Right lobe of liver (tissue), 6 donors: ENCODE results near the gene DEFB132. TPM values are rescaled to one million over a fixed set of nuclear protein-coding genes. Genes with fewer than 3 reads are reported as not detected.

Experiments used
- ATAC-seq, 4 donors: fragments of 200-7000 bp; cut with Tn5 transposase; one replicate each; pipeline ENCODE4 v1.9.1; 2020; ENCODE audit warnings: mild to moderate bottlenecking in 4 of 4, moderate library complexity in 4 of 4
- DNase-seq, 3 donors: peaks; one replicate each; pipeline ENCODE4 v3.0.0-alpha.2; 2020
- H3K27ac ChIP-seq, 3 donors: fragments of 200-600 bp; one replicate each; pipeline ENCODE4 v1.8.0; 2022
- H3K27me3 ChIP-seq, 2 donors: fragments of 200-600 bp; one replicate each; pipeline ENCODE4 v1.8.0; 2022
- H3K36me3 ChIP-seq, 4 donors: fragments of 200-600 bp; sonication (generic) in 1 of 4; one replicate each; pipeline versions ENCODE4 v1.5.1 to v1.8.0; 2017 to 2022; ENCODE audit warnings: control low read depth in 1 of 4
- H3K4me1 ChIP-seq, 4 donors: fragments of 200-600 bp; sonication (generic) in 1 of 4; one replicate each; pipeline versions ENCODE4 v1.5.1 to v1.8.0; 2017 to 2022; ENCODE audit warnings: control low read depth in 1 of 4
- H3K4me3 ChIP-seq, 3 donors: fragments of 200-600 bp; one replicate each; pipeline ENCODE4 v1.8.0; 2022
- H3K9me3 ChIP-seq, 4 donors: fragments of 200-600 bp; sonication (generic) in 1 of 4; one replicate each; pipeline versions ENCODE4 v1.5.1 to v1.8.0; 2017 to 2022; ENCODE audit warnings: control low read depth in 1 of 4
- CTCF ChIP-seq, 4 donors: fragments of 200-600 bp in 3 of 4; fragments of 450-650 bp in 1 of 4; IDR thresholded peaks; one replicate each; pipeline versions ENCODE4 v1.5.1 to v1.8.0; 2016 to 2022; ENCODE audit warnings: antibody characterized with exemption in 4 of 4, mild to moderate bottlenecking in 2 of 4
- POLR2A ChIP-seq: fragments of 450-650 bp; IDR thresholded peaks from one replicate; pipeline ENCODE4 v1.6.1; 2017; ENCODE audit warnings: antibody characterized with exemption, mild to moderate bottlenecking
- WGBS: methylation state at CpG from one replicate; pipeline ENCODE4 v1.1.6; 2018; ENCODE audit warnings: low coverage, low lambda C conversion rate; ENCODE audit not compliant: insufficient coverage; ENCODE audit errors: missing lambda C conversion rate; 5-methylcytosine and 5-hydroxymethylcytosine counted together
- intact Hi-C, 2 donors: fragments of 100-400 bp; cut with DNase I; formaldehyde crosslinking; loops; one replicate each; pipeline versions ENCODE4 v1.11.2 to v1.14.1; 2022
- long read RNA-seq: library from polyadenylated mRNA; unstranded; transcript quantifications from one replicate; pipeline ENCODE4 v2.0.0, GENCODE V29; 2019
- total RNA-seq, 6 experiments: library from RNA; depleted of rRNA in 2 of 6; stranded (reverse); fragments of >200 nt in 2 of 6; fragmentation: NEBNext Ultra II Directional in 3 of 6; extraction: Animal tissue kit (Norgen Biotek cat#: 25700) in 3 of 6; gene quantifications; one replicate each; pipeline versions ENCODE4 v1.1.0 to v1.2.4, GENCODE V29; 2016 to 2023
- donor health status: DM: no; HTN: yes; CAD: no.
- donor health status: DM: no; HTN: no; CAD: no.
- donor health status: DM: no; HTN: no; CAD: no.
- donor health status: DM: no; HTN: yes; CAD: no.
- donor health status: DM: no; HTN: yes; CAD: no.

DEFB132 gene
- under 1 TPM in 3 of 6 experiments, not detected in 3; 0.30 to 0.35 (median 0.31) TPM for total RNA-seq
- long read RNA-seq: 0 reads

- DNase-seq (peak in 1 of 3 donors; percentile 75), ATAC-seq (peak; percentile 98 to 99 (median 98))
- Histone ChIP-seq H3K27me3 (no peaks in the 10 kb centered on the region), H3K4me1 (peaks cover 0 to 14% (median 6%) of the 10 kb centered on the region in 4 donors), H3K9me3 (no peaks in the 10 kb centered on the region), H3K4me3 (no peak within 1 kb of the TSS), H3K27ac (no peak within 1 kb of the TSS), H3K36me3 (no peaks in the 10 kb centered on the region)
- intact Hi-C loops: no loop called here
- 25% methylated on average over 6 of the region's 7 CpGs for WGBS
- TF ChIP-seq CTCF (IDR thresholded peaks at IDR 0.05) (no peak), POLR2A (no peak)
These were observed at the start of gene DEFB132 for GRCh38 chr20:257419-257818. TSS of gene DEFB132 (plus strand) at chr20:257724. CDS start at chr20:257779, 55 bp downstream.

- WGBS: 15% methylated on average over 5 of the region's 5 CpGs
- intact Hi-C loops: no loop called here
- ATAC-seq: peak; percentile 78 to 92 (median 86)
These were observed 48.5 kb upstream of the DEFB132 start for GRCh38 chr20:208942-209566.

GRCh38 chr20:210809-211502 is 46.6 kb upstream of the DEFB132 start:
- no peak overlapping the region for H3K27ac ChIP-seq
- 33% methylated on average over 4 of the region's 7 CpGs for WGBS
- H3K4me3 ChIP-seq: no peak overlapping the region
- no peak for DNase-seq
- intact Hi-C loops: loop anchor here in 1 of 2 donors (10.0 kb wide), 1 partner anchor 64 kb away; no protein-coding TSS in a partner anchor
- no peaks in the 10 kb centered on the region for H3K9me3 ChIP-seq
- ATAC-seq: no peak
- TF ChIP-seq POLR2A (no peak), CTCF (IDR thresholded peaks at IDR 0.05) (no peak)
- no peaks in the 10 kb centered on the region for H3K27me3 ChIP-seq
- H3K36me3 ChIP-seq: no peaks in the 10 kb centered on the region
- H3K4me1 ChIP-seq: no peaks in the 10 kb centered on the region

More at GRCh38 chr20:208942-209566, 48.5 kb upstream of the DEFB132 start:
- Histone ChIP-seq H3K27me3 (no peaks in the 10 kb centered on the region), H3K4me3 (no peak overlapping the region), H3K27ac (no peak overlapping the region), H3K4me1 (no peaks in the 10 kb centered on the region), H3K9me3 (no peaks in the 10 kb centered on the region), H3K36me3 (no peaks in the 10 kb centered on the region)
- no peak for TF ChIP-seq POLR2A
- TF ChIP-seq CTCF (IDR thresholded peaks at IDR 0.05): peak; percentile 60 to 73 (median 64)
- no peak for DNase-seq

- Histone ChIP-seq H3K27ac (no peak overlapping the region), H3K9me3 (no peaks in the 10 kb centered on the region), H3K36me3 (no peaks in the 10 kb centered on the region), H3K4me3 (no peak overlapping the region), H3K27me3 (no peaks in the 10 kb centered on the region), H3K4me1 (no peaks in the 10 kb centered on the region)
- no peak for ATAC-seq
- WGBS: 62% methylated on average over 2 of the region's 2 CpGs
- intact Hi-C loops: loop anchor here in 1 of 2 donors (10.0 kb wide), 1 partner anchor 60 kb away; no protein-coding TSS in a partner anchor
- no peak for DNase-seq
- no peak for TF ChIP-seq CTCF (IDR thresholded peaks at IDR 0.05)
- TF ChIP-seq POLR2A: no peak
These were observed 43.1 kb upstream of the DEFB132 start for GRCh38 chr20:214383-214782.
